ENCODE results near the gene DNAJC5. TPM values are rescaled to one million over a fixed set of nuclear protein-coding genes. Genes with fewer than 3 reads are reported as not detected.
A peak's percentile ranks its signal among the peaks of the same experiment; 100 is the strongest.

Gene DNAJC5
- total RNA-seq, 1 experiment from 2014 or later = 124 TPM

GRCh38 chr20:63893999-63894357 is 948 bp upstream of the DNAJC5 start:
- Mint-ChIP-seq H3K27me3 (ENCODE audit: insufficient read depth, unreplicated experiment) (no peaks in the 10 kb centered on the region), H3K27ac (ENCODE audit: unreplicated experiment) (peak overlapping the region; percentile 14), H3K4me3 (ENCODE audit: unreplicated experiment) (peak overlapping the region; percentile 76), H3K9me3 (ENCODE audit: unreplicated experiment) (no peaks in the 10 kb centered on the region), H3K36me3 (ENCODE audit: insufficient read depth, unreplicated experiment) (peaks cover 69% of the 10 kb centered on the region), H3K4me1 (ENCODE audit: low read depth, unreplicated experiment) (peaks cover 24% of the 10 kb centered on the region)
- Histone ChIP-seq H3K9me3 (no peaks in the 10 kb centered on the region), H3K36me3 (ENCODE audit: control insufficient read depth, insufficient read depth, low read length) (peaks cover 7% of the 10 kb centered on the region), H3K4me1 (peaks cover 33% of the 10 kb centered on the region), H3K27me3 (replicated peaks; ENCODE audit: control insufficient read depth, insufficient read depth, low read length) (no peaks in the 10 kb centered on the region), H3K4me3 (ENCODE audit: low read depth, low read length) (peak overlapping the region; percentile 61)
- DNase-seq = no peak
- ChIA-PET POLR2A (interaction anchor here (0.5 to 3.9 kb wide), 5 partner anchors 14 to 252 kb away, joined by 3 to 49 read pairs (median 5); partner anchors contain the start of gene TPD52L2), CTCF (interaction anchor here (0.7 to 1.2 kb wide), 5 partner anchors 29 to 87 kb away, joined by 3 to 6 read pairs (median 5); partner anchors contain the start of genes PRPF6, SAMD10, TPD52L2 and UCKL1)
- TF ChIP-seq CTCF (IDR thresholded peaks at IDR 0.05; ENCODE audit: insufficient read depth in 1 of 2, low read depth in 1 of 2, low read length in 1 of 2, severe bottlenecking in 1 of 2, unreplicated experiment in 1 of 2) = no peak
- intact Hi-C loops (cut with micrococcal nuclease; ENCODE audit: unreplicated experiment) = loop anchor here (1.0 to 10.0 kb wide), 4 partner anchors 29 to 269 kb away; partner anchors contain the start of genes GMEB2, TCEA2, TPD52L2 and UCKL1
- BruUV-seq (replicated peaks) = no TSS peak

- intact Hi-C loops (cut with micrococcal nuclease; ENCODE audit: unreplicated experiment) = loop anchor here (2.0 to 10.0 kb wide), 3 partner anchors 61 to 271 kb away; partner anchors contain the start of genes GMEB2, TCEA2 and UCKL1
- Histone ChIP-seq H3K4me3 (ENCODE audit: low read depth, low read length) (peak overlapping the region; percentile 61), H3K36me3 (ENCODE audit: control insufficient read depth, insufficient read depth, low read length) (peaks cover 3% of the 10 kb centered on the region), H3K27me3 (replicated peaks; ENCODE audit: control insufficient read depth, insufficient read depth, low read length) (no peaks in the 10 kb centered on the region), H3K4me1 (peaks cover 21% of the 10 kb centered on the region), H3K9me3 (no peaks in the 10 kb centered on the region)
- no peak for DNase-seq
- Mint-ChIP-seq H3K27me3 (ENCODE audit: insufficient read depth, unreplicated experiment) (no peaks in the 10 kb centered on the region), H3K27ac (ENCODE audit: unreplicated experiment) (peak overlapping the region; percentile 85), H3K4me1 (ENCODE audit: low read depth, unreplicated experiment) (peaks cover 27% of the 10 kb centered on the region), H3K36me3 (ENCODE audit: insufficient read depth, unreplicated experiment) (peaks cover 60% of the 10 kb centered on the region), H3K4me3 (ENCODE audit: unreplicated experiment) (peak overlapping the region; percentile 76), H3K9me3 (ENCODE audit: unreplicated experiment) (no peaks in the 10 kb centered on the region)
- no TSS peak for BruUV-seq (replicated peaks)
- ChIA-PET CTCF (interaction anchor here (0.5 to 2.8 kb wide), 5 partner anchors 60 to 208 kb away, joined by 3 to 11 read pairs (median 5); partner anchors contain the start of gene PRPF6), POLR2A (interaction anchor here (0.5 to 3.9 kb wide), 5 partner anchors 16 to 374 kb away, joined by 3 to 49 read pairs (median 3); partner anchors contain the start of genes PPDPF and TPD52L2)
- no peak for TF ChIP-seq CTCF (IDR thresholded peaks at IDR 0.05; ENCODE audit: insufficient read depth in 1 of 2, low read depth in 1 of 2, low read length in 1 of 2, severe bottlenecking in 1 of 2, unreplicated experiment in 1 of 2)
Measured at GRCh38 chr20:63895202-63895951, 451 bp downstream of the DNAJC5 start.

GRCh38 chr20:63895952-63896263 is 982 bp downstream of the DNAJC5 start:
- H3K27me3 Mint-ChIP-seq (ENCODE audit: insufficient read depth, unreplicated experiment) = no peaks in the 10 kb centered on the region
- no peak for TF ChIP-seq CTCF (IDR thresholded peaks at IDR 0.05; ENCODE audit: insufficient read depth in 1 of 2, low read depth in 1 of 2, low read length in 1 of 2, severe bottlenecking in 1 of 2, unreplicated experiment in 1 of 2)
- intact Hi-C loops (cut with micrococcal nuclease; ENCODE audit: unreplicated experiment) = loop anchor here (1.0 to 10.0 kb wide), 4 partner anchors 12 to 271 kb away; partner anchors contain the start of genes GMEB2, TCEA2 and UCKL1
- no peak for DNase-seq
- Histone ChIP-seq H3K4me1 (peaks cover 21% of the 10 kb centered on the region), H3K27me3 (replicated peaks; ENCODE audit: control insufficient read depth, insufficient read depth, low read length) (no peaks in the 10 kb centered on the region), H3K4me3 (ENCODE audit: low read depth, low read length) (peak overlapping the region; percentile 61), H3K36me3 (ENCODE audit: control insufficient read depth, insufficient read depth, low read length) (peaks cover 2% of the 10 kb centered on the region), H3K9me3 (no peaks in the 10 kb centered on the region)
- CTCF ChIA-PET = interaction anchor here (0.5 to 2.8 kb wide), 5 partner anchors 59 to 209 kb away, joined by 3 to 11 read pairs (median 5); partner anchors contain the start of gene PRPF6
- peaks cover 27% of the 10 kb centered on the region for H3K4me1 Mint-ChIP-seq (ENCODE audit: low read depth, unreplicated experiment)
- H3K9me3 Mint-ChIP-seq (ENCODE audit: unreplicated experiment) = no peaks in the 10 kb centered on the region
- H3K4me3 Mint-ChIP-seq (ENCODE audit: unreplicated experiment) = peak overlapping the region; percentile 76
- peak overlapping the region; percentile 85 for H3K27ac Mint-ChIP-seq (ENCODE audit: unreplicated experiment)
- POLR2A ChIA-PET = interaction anchor here (0.5 to 3.9 kb wide), 5 partner anchors 15 to 375 kb away, joined by 3 to 49 read pairs (median 3); partner anchors contain the start of genes PPDPF and TPD52L2
- peaks cover 59% of the 10 kb centered on the region for H3K36me3 Mint-ChIP-seq (ENCODE audit: insufficient read depth, unreplicated experiment)
- TSS peak; percentile 67 for BruUV-seq (replicated peaks)
